Adrenal gland (tissue), 5 donors: ENCODE data around the gene EXOC3L2.

Experiments used
- CTCF ChIP-seq, 6 experiments: fragments of 450-650 bp in 4 of 6; fragments of 200-600 bp in 2 of 6; sonication (generic) in 1 of 6; IDR thresholded peaks; 1 replicate in 5 of 6; 2 replicates in 1 of 6; pipeline versions ENCODE4 v1.5.1 to v1.8.0; 2016 to 2021; ENCODE audit warnings: antibody characterized with exemption in 6 of 6, mild to moderate bottlenecking in 2 of 6, moderate library complexity in 1 of 6
- POLR2A ChIP-seq, 2 donors: fragments of 450-650 bp; IDR thresholded peaks; one replicate each; pipeline ENCODE4 v1.6.1; 2017; ENCODE audit warnings: antibody characterized with exemption in 2 of 2, mild to moderate bottlenecking in 2 of 2, moderate library complexity in 1 of 2
- donor health status: DM: no; HTN: no; CAD: no.

- TF ChIP-seq POLR2A (IDR thresholded peaks at IDR 0.05) (no peak), CTCF (IDR thresholded peaks at IDR 0.05) (no peak)
These were observed 76.3 kb downstream of the EXOC3L2 start for GRCh38 chr19:45168767-45169351.
